ENCODE data around the gene CACNA1I. TPM values are rescaled to one million over a fixed set of nuclear protein-coding genes. Genes with fewer than 3 reads are reported as not detected.

The CACNA1I gene
- total and polyA plus RNA-seq, 2 experiments from 2014 or later, result 0.17 to 0.21 TPM

DNA sequence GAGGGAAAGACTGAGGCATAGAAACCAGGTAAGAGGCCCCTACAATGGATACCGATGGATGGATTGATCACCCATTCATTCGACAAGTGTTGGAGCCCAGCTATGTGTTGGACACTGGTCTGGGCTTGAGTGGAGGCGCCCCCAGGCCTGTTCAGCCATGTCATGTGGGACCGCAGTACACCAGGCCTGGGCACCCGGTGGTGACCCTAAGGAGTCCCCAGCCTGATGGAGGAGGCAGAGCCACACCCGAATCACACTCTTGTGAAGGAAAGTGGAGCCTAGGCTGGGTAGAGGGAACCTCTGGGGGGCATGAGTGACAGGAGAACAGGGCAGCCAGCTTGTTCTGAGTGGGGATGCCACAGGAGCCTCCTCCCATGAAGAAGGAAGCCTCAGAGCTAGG is 10.2 kb downstream of the CACNA1I start:
- no peak for DNase-seq (ENCODE audit: low spot score)
- Histone ChIP-seq H3K4me1 (ENCODE audit: insufficient read depth) (no peaks in the 10 kb centered on the region), H3K9me2 (replicated peaks; ENCODE audit: insufficient read depth) (no peaks in the 10 kb centered on the region), H4K20me1 (ENCODE audit: insufficient read depth, poor library complexity, severe bottlenecking) (no peaks in the 10 kb centered on the region), H3K4me2 (no peak overlapping the region), H3K9me3 (ENCODE audit: low read depth) (no peaks in the 10 kb centered on the region), H3K36me3 (replicated peaks; ENCODE audit: insufficient read depth, low read depth) (no peaks in the 10 kb centered on the region), H2AFZ (no peak overlapping the region), H3K27me3 (no peaks in the 10 kb centered on the region), H3K4me3 (no peak overlapping the region), H3K79me2 (no peaks in the 10 kb centered on the region), H3K27ac (no peak overlapping the region)
- WGBS (ENCODE audit: low lambda C conversion rate, missing lambda C conversion rate), result 93% methylated on average over 6 of the region's 6 CpGs
- no peak for TF ChIP-seq CTCF (IDR thresholded peaks at IDR 0.05; ENCODE audit: poor library complexity)
- no peak for TF ChIP-seq EZH2phosphoT487 (IDR thresholded peaks at IDR 0.05; ENCODE audit: low read depth, severe bottlenecking, unreplicated experiment)

DNA sequence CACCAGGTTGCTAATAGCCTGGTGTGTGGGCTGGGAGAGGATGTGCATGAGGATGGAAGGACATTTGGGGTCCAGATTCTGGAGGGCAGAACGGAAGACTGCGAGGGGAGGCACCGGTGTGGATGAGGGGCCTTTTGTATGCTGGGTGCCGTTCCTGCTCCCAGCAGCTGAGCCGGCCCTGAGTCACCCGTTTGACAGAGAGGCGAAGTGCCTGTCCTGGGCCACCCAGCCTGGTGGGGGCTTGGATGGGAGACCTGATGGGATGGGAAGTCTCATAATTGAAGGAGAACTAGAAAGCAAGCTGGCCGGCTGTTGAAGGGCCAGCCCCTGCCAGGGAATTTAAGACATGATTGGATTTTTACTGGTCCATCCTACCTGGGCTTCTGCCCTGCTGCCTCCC is 10.8 kb downstream of the CACNA1I start:
- TF ChIP-seq EZH2 (IDR thresholded peaks at IDR 0.05; ENCODE audit: borderline replicate concordance), result no peak
- Histone ChIP-seq H3K4me2 (no peak overlapping the region), H2AFZ (no peak overlapping the region), H3K9me2 (replicated peaks; ENCODE audit: insufficient read depth) (no peaks in the 10 kb centered on the region), H3K27ac (no peak overlapping the region), H3K9me3 (ENCODE audit: low read depth) (no peaks in the 10 kb centered on the region), H3K4me3 (no peak overlapping the region), H4K20me1 (ENCODE audit: insufficient read depth, poor library complexity, severe bottlenecking) (no peaks in the 10 kb centered on the region), H3K36me3 (replicated peaks; ENCODE audit: insufficient read depth, low read depth) (no peaks in the 10 kb centered on the region), H3K79me2 (no peaks in the 10 kb centered on the region), H3K4me1 (ENCODE audit: insufficient read depth) (no peaks in the 10 kb centered on the region), H3K27me3 (no peaks in the 10 kb centered on the region)
- no peak for DNase-seq (ENCODE audit: low spot score)
- WGBS (ENCODE audit: low lambda C conversion rate, missing lambda C conversion rate), result 86% methylated on average over 8 of the region's 8 CpGs

GRCh38 chr22:39583066-39583667 is 12.6 kb downstream of the CACNA1I start:
- H2AFZ ChIP-seq, result no peak overlapping the region
- no peak overlapping the region for H3K27ac ChIP-seq
- H3K4me3 ChIP-seq, result no peak overlapping the region
- no peaks in the 10 kb centered on the region for H3K27me3 ChIP-seq
- no peaks in the 10 kb centered on the region for H3K9me2 ChIP-seq (replicated peaks; ENCODE audit: insufficient read depth)
- WGBS (ENCODE audit: low lambda C conversion rate, missing lambda C conversion rate), result 65% methylated on average over 3 of the region's 3 CpGs
- TF ChIP-seq CTCF (IDR thresholded peaks at IDR 0.05; ENCODE audit: poor library complexity) (no peak), EZH2 (IDR thresholded peaks at IDR 0.05; ENCODE audit: borderline replicate concordance) (no peak), EZH2phosphoT487 (IDR thresholded peaks at IDR 0.05; ENCODE audit: low read depth, severe bottlenecking, unreplicated experiment) (no peak)
- no peaks in the 10 kb centered on the region for H4K20me1 ChIP-seq (ENCODE audit: insufficient read depth, poor library complexity, severe bottlenecking)
- no peak overlapping the region for H3K4me2 ChIP-seq
- H3K4me1 ChIP-seq (ENCODE audit: insufficient read depth), result no peaks in the 10 kb centered on the region
- H3K36me3 ChIP-seq (replicated peaks; ENCODE audit: insufficient read depth, low read depth), result no peaks in the 10 kb centered on the region
- H3K79me2 ChIP-seq, result no peaks in the 10 kb centered on the region
- no peak for DNase-seq (ENCODE audit: low spot score)
- no peaks in the 10 kb centered on the region for H3K9me3 ChIP-seq (ENCODE audit: low read depth)

DNA sequence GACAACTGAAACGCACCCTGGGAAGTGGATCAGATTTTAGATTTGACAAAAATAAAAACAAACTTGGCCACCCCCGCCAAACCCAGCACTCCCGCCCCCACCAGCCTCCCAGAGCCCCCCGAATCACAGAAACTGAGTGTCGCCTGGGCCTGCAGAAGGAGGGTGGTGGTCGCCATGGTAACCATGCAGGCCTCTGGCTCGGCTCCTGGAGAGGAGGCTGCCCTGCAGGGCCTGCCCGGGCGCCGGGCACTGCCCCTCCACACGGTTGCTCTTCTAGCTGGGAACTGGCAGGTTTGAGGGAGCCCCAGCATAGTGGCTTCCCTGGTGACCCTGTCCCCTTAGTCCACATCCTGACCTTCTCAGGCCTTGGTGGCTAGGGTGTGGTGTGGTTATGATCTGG is 19.3 kb downstream of the CACNA1I start:
- Histone ChIP-seq H3K79me2 (no peaks in the 10 kb centered on the region), H3K9me2 (replicated peaks; ENCODE audit: insufficient read depth) (no peaks in the 10 kb centered on the region), H4K20me1 (ENCODE audit: insufficient read depth, poor library complexity, severe bottlenecking) (no peaks in the 10 kb centered on the region), H3K4me2 (no peak overlapping the region), H2AFZ (no peak overlapping the region), H3K27me3 (no peaks in the 10 kb centered on the region), H3K9me3 (ENCODE audit: low read depth) (no peaks in the 10 kb centered on the region), H3K4me1 (ENCODE audit: insufficient read depth) (peaks cover 6% of the 10 kb centered on the region), H3K36me3 (replicated peaks; ENCODE audit: insufficient read depth, low read depth) (no peaks in the 10 kb centered on the region), H3K27ac (no peak overlapping the region), H3K4me3 (no peak overlapping the region)
- 84% methylated on average over 11 of the region's 11 CpGs for WGBS (ENCODE audit: low lambda C conversion rate, missing lambda C conversion rate)
- no peak for DNase-seq (ENCODE audit: low spot score)
- TF ChIP-seq EZH2phosphoT487 (IDR thresholded peaks at IDR 0.05; ENCODE audit: low read depth, severe bottlenecking, unreplicated experiment), result no peak
- TF ChIP-seq CTCF (IDR thresholded peaks at IDR 0.05; ENCODE audit: poor library complexity), result no peak
- no peak for TF ChIP-seq EZH2 (IDR thresholded peaks at IDR 0.05; ENCODE audit: borderline replicate concordance)
